ENCODE measurements around the gene CD40.

DNA sequence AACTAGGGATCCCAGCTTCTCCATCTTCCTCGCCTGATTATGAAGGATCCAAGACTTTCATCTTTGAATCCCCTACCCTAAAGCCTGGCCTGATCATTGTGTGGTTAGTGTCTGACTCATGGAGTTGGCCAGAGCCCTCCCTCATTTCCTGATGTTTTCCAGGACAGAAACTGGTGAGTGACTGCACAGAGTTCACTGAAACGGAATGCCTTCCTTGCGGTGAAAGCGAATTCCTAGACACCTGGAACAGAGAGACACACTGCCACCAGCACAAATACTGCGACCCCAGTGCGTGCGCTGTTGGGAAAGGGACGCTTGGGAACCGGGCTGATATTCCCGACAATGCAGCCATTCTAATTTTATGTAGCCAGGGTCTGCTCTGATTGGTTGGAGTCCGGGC, 4.0 kb downstream of the CD40 start:
- TF ChIP-seq GATA2 (IDR thresholded peaks at IDR 0.05; ENCODE audit: low read depth, low read length) (no peak), GATA3 (IDR thresholded peaks at IDR 0.05; ENCODE audit: low read depth, low read length) (no peak)

All from SH-SY5Y (cell line).